Tibial nerve (tissue), 4 donors: ENCODE data around the gene ZBTB32. TPM values are rescaled to one million over a fixed set of nuclear protein-coding genes. Genes with fewer than 3 reads are reported as not detected.
A peak's percentile ranks its signal among the peaks of the same experiment; 100 is the strongest.

ENCODE experiments used
- DNase-seq, 2 donors: peaks; one replicate each; pipeline ENCODE4 v3.0.0-alpha.2; 2019; ENCODE audit warnings: low spot score in 2 of 2
- H3K27ac ChIP-seq, 4 donors: fragments of 200-600 bp; sonication (generic) in 3 of 4; one replicate each; pipeline ENCODE4 v1.5.1; 2017 to 2019; ENCODE audit warnings: mild to moderate bottlenecking in 1 of 4
- H3K27me3 ChIP-seq, 2 donors: fragments of 200-600 bp; sonication (generic) in 1 of 2; one replicate each; pipeline versions ENCODE4 v1.5.1 to v1.6.0; 2017 to 2019
- H3K36me3 ChIP-seq, 3 donors: fragments of 200-600 bp; sonication (generic); one replicate each; pipeline ENCODE4 v1.5.1; 2018 to 2019
- H3K4me1 ChIP-seq, 4 donors: fragments of 200-600 bp; sonication (generic) in 3 of 4; one replicate each; pipeline ENCODE4 v1.5.1; 2017 to 2019
- H3K4me3 ChIP-seq, 4 donors: fragments of 200-600 bp; sonication (generic) in 3 of 4; one replicate each; pipeline ENCODE4 v1.5.1; 2017 to 2019; ENCODE audit warnings: mild to moderate bottlenecking in 1 of 4, moderate library complexity in 1 of 4
- H3K9me3 ChIP-seq, 4 donors: fragments of 200-600 bp; sonication (generic) in 3 of 4; one replicate each; pipeline ENCODE4 v1.5.1; 2017 to 2019
- CTCF ChIP-seq, 5 experiments: fragments of 200-600 bp in 3 of 5; fragments of 450-650 bp in 2 of 5; sonication (generic) in 3 of 5; IDR thresholded peaks; one replicate each; pipeline ENCODE4 v1.5.1; 2016 to 2019; ENCODE audit warnings: antibody characterized with exemption in 5 of 5, mild to moderate bottlenecking in 3 of 5, moderate library complexity in 2 of 5
- EP300 ChIP-seq, 2 donors: sonication (generic); formaldehyde crosslinking; IDR thresholded peaks; one replicate each; pipeline ENCODE4 v1.6.1; 2017; ENCODE audit warnings: antibody characterized with exemption in 2 of 2, mild to moderate bottlenecking in 1 of 2
- POLR2A ChIP-seq, 2 donors: fragments of 450-650 bp; IDR thresholded peaks; one replicate each; pipeline ENCODE4 v1.6.1; 2017; ENCODE audit warnings: antibody characterized with exemption in 2 of 2, mild to moderate bottlenecking in 2 of 2, moderate library complexity in 2 of 2
- WGBS, 2 donors: methylation state at CpG; one replicate each; pipeline ENCODE4 v1.1.5; 2018; 5-methylcytosine and 5-hydroxymethylcytosine counted together
- total RNA-seq, 4 donors: library from RNA; depleted of rRNA; stranded (reverse); fragments of >200 nt; gene quantifications; one replicate each; pipeline ENCODE4 v1.1.0, GENCODE V29; 2016

ZBTB32 gene
- total RNA-seq, 4 donors from 2014 or later, result not detected

GRCh38 chr19:35742121-35742724 is 37.9 kb downstream of the ZBTB32 start, which contains the start of gene IGFLR1:
IGFLR1 (minus strand) TSS chr19:35742452; CDS start chr19:35741180, 1,272 bp downstream.
- no peak for TF ChIP-seq POLR2A (IDR thresholded peaks at IDR 0.05)
- TF ChIP-seq EP300 (IDR thresholded peaks at IDR 0.05), result no peak
- TF ChIP-seq CTCF (IDR thresholded peaks at IDR 0.05), result no peak
- Histone ChIP-seq H3K4me3 (peak within 1 kb of the TSS in 2 of 4 donors; percentile 65 to 75), H3K36me3 (peaks cover 3 to 26% (median 4%) of the 10 kb centered on the region in 3 donors), H3K4me1 (peaks cover 0 to 47% (median 32%) of the 10 kb centered on the region in 4 donors), H3K27me3 (no peaks in the 10 kb centered on the region), H3K9me3 (no peaks in the 10 kb centered on the region), H3K27ac (peak within 1 kb of the TSS in 3 of 4 donors; percentile 77 to 89 (median 89))
- 55 to 78% methylated on average over 9 of the region's 9 CpGs for WGBS, 2 donors
- DNase-seq, result no peak

- 83 to 88% methylated on average over 19 of the region's 19 CpGs for WGBS, 2 donors
- Histone ChIP-seq H3K4me3 (peak overlapping the region in 2 of 4 donors; percentile 85 to 90), H3K9me3 (no peaks in the 10 kb centered on the region), H3K36me3 (peaks cover 0 to 10% (median 0%) of the 10 kb centered on the region in 3 donors), H3K27ac (peak overlapping the region in 3 of 4 donors; percentile 99 to 100 (median 100)), H3K4me1 (peaks cover 0 to 58% (median 39%) of the 10 kb centered on the region in 4 donors), H3K27me3 (no peaks in the 10 kb centered on the region)
- DNase-seq, result no peak
- TF ChIP-seq EP300 (IDR thresholded peaks at IDR 0.05) (no peak), CTCF (IDR thresholded peaks at IDR 0.05) (no peak), POLR2A (IDR thresholded peaks at IDR 0.05) (no peak)
Observed at GRCh38 chr19:35743640-35744429, 39.5 kb downstream of the ZBTB32 start.

GRCh38 chr19:35744430-35745327 is 40.3 kb downstream of the ZBTB32 start:
- no peaks in the 10 kb centered on the region for H3K9me3 ChIP-seq
- peaks cover 0 to 60% (median 45%) of the 10 kb centered on the region in 4 donors for H3K4me1 ChIP-seq
- peak overlapping the region; percentile 99 to 100 (median 100) for H3K27ac ChIP-seq
- TF ChIP-seq EP300 (IDR thresholded peaks at IDR 0.05) (no peak), CTCF (IDR thresholded peaks at IDR 0.05) (peak; percentile 28 to 53 (median 53)), POLR2A (IDR thresholded peaks at IDR 0.05) (no peak)
- H3K27me3 ChIP-seq, result no peaks in the 10 kb centered on the region
- H3K36me3 ChIP-seq, result peaks cover 0 to 5% (median 0%) of the 10 kb centered on the region in 3 donors
- H3K4me3 ChIP-seq, result peak overlapping the region; percentile 85 to 95 (median 92)
- peak; percentile 90 to 95 for DNase-seq
- WGBS, 2 donors, result 6 to 7% methylated on average over 40 to 41 of the region's 41 CpGs

- WGBS, 2 donors, result 1% methylated on average over 36 to 40 of the region's 40 CpGs
- H3K36me3 ChIP-seq, result peaks cover 0 to 5% (median 0%) of the 10 kb centered on the region in 3 donors
- H3K9me3 ChIP-seq, result no peaks in the 10 kb centered on the region
- peak within 1 kb of the TSS; percentile 99 to 100 (median 100) for H3K27ac ChIP-seq
- no peaks in the 10 kb centered on the region for H3K27me3 ChIP-seq
- DNase-seq, result peak; percentile 93 to 95
- TF ChIP-seq EP300 (IDR thresholded peaks at IDR 0.05) (peak; percentile 80 to 97), CTCF (IDR thresholded peaks at IDR 0.05) (peak in 1 of 5 experiments; percentile 29), POLR2A (IDR thresholded peaks at IDR 0.05) (peak in 1 of 2 donors; percentile 57)
- H3K4me3 ChIP-seq, result peak within 1 kb of the TSS; percentile 85 to 95 (median 92)
- peaks cover 0 to 62% (median 44%) of the 10 kb centered on the region in 4 donors for H3K4me1 ChIP-seq
Observed at GRCh38 chr19:35745328-35746086, 41.1 kb downstream of the ZBTB32 start, which contains the start of the genes PSENEN and U2AF1L4. PSENEN (plus strand) TSS chr19:35745651; CDS start chr19:35745931, 280 bp downstream. U2AF1L4 (minus strand) TSS chr19:35745418; CDS start chr19:35745391, 27 bp downstream.
